SK-N-SH (cell line): ENCODE measurements around the gene RALY. TPM values are rescaled to one million over a fixed set of nuclear protein-coding genes. Genes with fewer than 3 reads are reported as not detected.

Experiments
- CTCF ChIA-PET: fragments of 300-600, 350-600 bp; formaldehyde crosslinking; extraction: SDS; loops from one replicate; lab custom pipeline; 2021; lab: Yijun Ruan, JAX
- POLR2A ChIA-PET: fragments of 350-600 bp; sonication (Branson Sonifier 250); formaldehyde crosslinking; extraction: SDS; loops from one replicate; lab custom pipeline; 2020; ENCODE audit warnings: antibody characterized with exemption, inconsistent platforms; lab: Yijun Ruan, JAX
- DNase-seq: peaks from one replicate; pipeline ENCODE4 v3.0.0; 2012
- H2AFZ ChIP-seq: fragments of 200-600 bp; sonication (generic); 2 replicates; pipeline ENCODE4 v1.8.1; 2016; ENCODE audit warnings: antibody characterized with exemption, mild to moderate bottlenecking, low read depth
- H3F3A ChIP-seq: fragments of 200-600 bp; sonication (generic); replicated peaks from 2 replicates; pipeline ENCODE3; 2016; ENCODE audit warnings: antibody characterized with exemption, mild to moderate bottlenecking; ENCODE audit not compliant: insufficient read depth
- H3K27ac ChIP-seq, 2 experiments: fragments of 200-500 bp in 1 of 2; fragments of 200-600 bp in 1 of 2; sonication (Bioruptor generic) in 1 of 2; sonication (generic), shearing (Covaris generic) in 1 of 2; 2 replicates each; pipeline versions ENCODE4 v1.5.1 to v1.6.1; 2014 to 2016; ENCODE audit warnings: low read depth in 2 of 2, inconsistent platforms in 1 of 2, low read length in 1 of 2, mild to moderate bottlenecking in 1 of 2, mixed read lengths in 1 of 2
- H3K27me3 ChIP-seq: fragments of 200-600 bp; sonication (generic), shearing (Covaris generic); 2 replicates; pipeline ENCODE4 v1.6.1; 2016; ENCODE audit warnings: mixed run types; ENCODE audit not compliant: insufficient read depth
- H3K36me3 ChIP-seq, 2 experiments: fragments of 200-500 bp in 1 of 2; fragments of 200-600 bp in 1 of 2; sonication (Bioruptor generic) in 1 of 2; sonication (generic) in 1 of 2; replicated peaks in 1 of 2; 2 replicates each; pipeline versions ENCODE3 to v1.5.1; 2014 to 2016; ENCODE audit warnings: low read length in 1 of 2, mild to moderate bottlenecking in 1 of 2; ENCODE audit not compliant: insufficient read depth in 2 of 2, control insufficient read depth in 1 of 2
- H3K4me1 ChIP-seq, 2 experiments: fragments of 200-500 bp in 1 of 2; fragments of 200-600 bp in 1 of 2; sonication (Bioruptor generic) in 1 of 2; sonication (generic), shearing (Covaris generic) in 1 of 2; 2 replicates each; pipeline versions ENCODE4 v1.5.1 to v1.6.1; 2014 to 2016; ENCODE audit warnings: low read depth in 1 of 2, low read length in 1 of 2, mixed run types in 1 of 2; ENCODE audit not compliant: insufficient read depth in 2 of 2, control insufficient read depth in 1 of 2
- H3K4me2 ChIP-seq: fragments of 200-600 bp; sonication (generic), shearing (Covaris generic); 2 replicates; pipeline ENCODE4 v1.6.1; 2017; ENCODE audit warnings: mixed run types
- H3K4me3 ChIP-seq, 2 experiments: fragments of 200-500 bp in 1 of 2; fragments of 200-600 bp in 1 of 2; sonication (Bioruptor generic) in 1 of 2; sonication (generic), shearing (Covaris generic) in 1 of 2; 2 replicates each; pipeline versions ENCODE4 v1.5.1 to v1.8.1; 2014 to 2016; ENCODE audit warnings: low read depth in 2 of 2, inconsistent platforms in 1 of 2, low read length in 1 of 2, mild to moderate bottlenecking in 1 of 2, mixed read lengths in 1 of 2, moderate library complexity in 1 of 2
- H3K79me2 ChIP-seq: fragments of 200-600 bp; sonication (generic); 2 replicates; pipeline ENCODE4 v1.8.1; 2017; ENCODE audit warnings: mild to moderate bottlenecking; ENCODE audit not compliant: insufficient read depth
- H3K9ac ChIP-seq: fragments of 200-600 bp; sonication (generic); 2 replicates; pipeline ENCODE4 v1.6.1; 2017; ENCODE audit warnings: mixed run types
- H3K9me2 ChIP-seq: fragments of 200-600 bp; sonication (generic); 2 replicates; pipeline ENCODE4 v1.6.1; 2017; ENCODE audit warnings: mixed run types
- H3K9me3 ChIP-seq: fragments of 200-600 bp; sonication (generic); 2 replicates; pipeline ENCODE4 v1.6.1; 2017; ENCODE audit warnings: mixed run types, mild to moderate bottlenecking, moderate library complexity
- H4K20me1 ChIP-seq: fragments of 200-600 bp; sonication (generic); 2 replicates; pipeline ENCODE4 v1.6.1; 2017; ENCODE audit warnings: mild to moderate bottlenecking, mixed run types; ENCODE audit not compliant: insufficient read depth
- ELF1 ChIP-seq: IDR thresholded peaks from 2 replicates; pipeline ENCODE4 v1.4.0; 2012
- EP300 ChIP-seq, 2 experiments: IDR thresholded peaks; 2 replicates each; pipeline versions ENCODE4 v1.4.0 to v1.6.1; 2012; ENCODE audit warnings: borderline replicate concordance in 1 of 2, low read depth in 1 of 2, low read length in 1 of 2
- FOSL2 ChIP-seq: IDR thresholded peaks from 2 replicates; pipeline ENCODE4 v1.4.0; 2012; ENCODE audit warnings: low read depth, mild to moderate bottlenecking, moderate library complexity, borderline replicate concordance
- JUND ChIP-seq: IDR thresholded peaks from 2 replicates; pipeline ENCODE4 v1.4.0; 2012
- NFIC ChIP-seq: IDR thresholded peaks from 2 replicates; pipeline ENCODE4 v1.4.0; 2012; ENCODE audit warnings: borderline replicate concordance
- POLR2AphosphoS5 ChIP-seq: IDR thresholded peaks from 2 replicates; pipeline ENCODE4 v1.6.1; 2012; ENCODE audit warnings: low read depth, low read length
- RCOR1 ChIP-seq: fragments of 150-350 bp; IDR thresholded peaks from 2 replicates; pipeline ENCODE4 v1.6.1; 2017; ENCODE audit warnings: antibody characterized with exemption, low read length
- RXRA ChIP-seq: IDR thresholded peaks from 2 replicates; pipeline ENCODE4 v1.4.0; 2012; ENCODE audit warnings: low read depth, mild to moderate bottlenecking, borderline replicate concordance
- SIN3A ChIP-seq: IDR thresholded peaks from 2 replicates; pipeline ENCODE4 v1.6.1; 2012; ENCODE audit warnings: low read depth, mild to moderate bottlenecking, low read length, moderate library complexity, borderline replicate concordance
- SMC3 ChIP-seq: IDR thresholded peaks from 2 replicates; pipeline ENCODE4 v1.6.1; 2012; ENCODE audit warnings: low read depth, low read length, improper control_type of control experiment
- TCF12 ChIP-seq: IDR thresholded peaks from 2 replicates; pipeline ENCODE4 v1.4.0; 2012
- TEAD4 ChIP-seq: IDR thresholded peaks from 2 replicates; pipeline ENCODE4 v1.4.0; 2012; ENCODE audit warnings: mild to moderate bottlenecking, borderline replicate concordance; ENCODE audit not compliant: insufficient read depth
- YY1 ChIP-seq: IDR thresholded peaks from 2 replicates; pipeline ENCODE4 v1.4.0; 2012; ENCODE audit warnings: low read depth, mild to moderate bottlenecking
- WGBS: methylation state at CpG from one replicate; pipeline ENCODE4 v1.1.6; 2017; ENCODE audit warnings: low lambda C conversion rate; 5-methylcytosine and 5-hydroxymethylcytosine counted together
- polyA plus RNA-seq, 3 experiments: library from polyadenylated mRNA; depleted of rRNA; stranded (reverse); fragments of >200 nt; gene quantifications; 2 replicates each; pipeline ENCODE4 v1.2.3, GENCODE V29; 2012
- TF ChIP-seq, protein P1 (sequence below): IDR thresholded peaks from 2 replicates; pipeline ENCODE4; 2012
- TF ChIP-seq, protein P2 (sequence below): IDR thresholded peaks from 2 replicates; pipeline ENCODE4 v1.6.1; 2012; ENCODE audit warnings: mild to moderate bottlenecking, low read depth, low read length, moderate library complexity
- TF ChIP-seq, protein P3 (sequence below): IDR thresholded peaks from 2 replicates; pipeline ENCODE4 v1.4.0; 2012; ENCODE audit warnings: low read depth
- TF ChIP-seq, protein P4 (sequence below): fragments of 150-350 bp; IDR thresholded peaks from 2 replicates; pipeline ENCODE4 v1.6.1; 2016; ENCODE audit warnings: mild to moderate bottlenecking, low read depth, low read length

RALY gene
- polyA plus RNA-seq, 1 of the 3 experiments (the other 2 are of a cell fraction) = 130 TPM

DNA sequence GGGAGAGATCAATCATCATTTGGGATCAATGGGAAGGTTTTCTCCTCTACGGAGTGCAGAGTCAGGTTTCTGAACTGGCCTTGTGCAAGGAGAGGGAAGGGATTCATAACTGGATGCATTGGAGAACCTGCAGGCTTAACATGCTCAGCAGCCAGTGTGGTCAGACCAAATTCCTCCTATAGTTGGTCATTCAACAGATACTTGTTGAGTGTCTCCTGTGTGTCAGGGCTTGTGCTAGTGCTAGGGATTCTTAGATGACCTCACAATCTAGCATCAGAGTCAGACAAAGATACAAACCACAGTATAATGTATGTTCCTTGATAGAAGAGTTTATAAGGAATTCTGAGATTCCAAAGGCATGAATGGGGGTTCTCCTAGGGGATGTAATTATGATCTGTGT, 23.9 kb downstream of the RALY start:
- WGBS = 72% methylated on average over 1 of the region's 1 CpG
- Histone ChIP-seq H3K4me1 (peaks cover 26 to 39% of the 10 kb centered on the region in 2 experiments), H3K9me3 (no peaks in the 10 kb centered on the region), H3K9me2 (no peaks in the 10 kb centered on the region), H3F3A (peaks cover 22% of the 10 kb centered on the region), H3K4me2 (peak overlapping the region; percentile 57), H3K9ac (no peak overlapping the region), H4K20me1 (peaks cover 95% of the 10 kb centered on the region)
- ChIA-PET POLR2A (interaction anchor here (0.6 kb wide), 1 partner anchor 10 kb away, joined by 5 read pairs; no protein-coding TSS in a partner anchor), CTCF (interaction anchor here (1.8 to 3.4 kb wide), 2 partner anchors 52 to 155 kb away, joined by 6 to 11 read pairs; no protein-coding TSS in a partner anchor)
- DNase-seq = no peak
- peak; percentile 56; the same call in 1 of the 2 replicates for TF ChIP-seq TEAD4
- TF ChIP-seq, protein P1, sequence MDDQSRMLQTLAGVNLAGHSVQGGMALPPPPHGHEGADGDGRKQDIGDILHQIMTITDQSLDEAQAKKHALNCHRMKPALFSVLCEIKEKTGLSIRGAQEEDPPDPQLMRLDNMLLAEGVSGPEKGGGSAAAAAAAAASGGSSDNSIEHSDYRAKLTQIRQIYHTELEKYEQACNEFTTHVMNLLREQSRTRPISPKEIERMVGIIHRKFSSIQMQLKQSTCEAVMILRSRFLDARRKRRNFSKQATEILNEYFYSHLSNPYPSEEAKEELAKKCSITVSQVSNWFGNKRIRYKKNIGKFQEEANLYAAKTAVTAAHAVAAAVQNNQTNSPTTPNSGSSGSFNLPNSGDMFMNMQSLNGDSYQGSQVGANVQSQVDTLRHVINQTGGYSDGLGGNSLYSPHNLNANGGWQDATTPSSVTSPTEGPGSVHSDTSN = peak; percentile 40; the same call in 1 of the 2 replicates
- TF ChIP-seq, protein P2, sequence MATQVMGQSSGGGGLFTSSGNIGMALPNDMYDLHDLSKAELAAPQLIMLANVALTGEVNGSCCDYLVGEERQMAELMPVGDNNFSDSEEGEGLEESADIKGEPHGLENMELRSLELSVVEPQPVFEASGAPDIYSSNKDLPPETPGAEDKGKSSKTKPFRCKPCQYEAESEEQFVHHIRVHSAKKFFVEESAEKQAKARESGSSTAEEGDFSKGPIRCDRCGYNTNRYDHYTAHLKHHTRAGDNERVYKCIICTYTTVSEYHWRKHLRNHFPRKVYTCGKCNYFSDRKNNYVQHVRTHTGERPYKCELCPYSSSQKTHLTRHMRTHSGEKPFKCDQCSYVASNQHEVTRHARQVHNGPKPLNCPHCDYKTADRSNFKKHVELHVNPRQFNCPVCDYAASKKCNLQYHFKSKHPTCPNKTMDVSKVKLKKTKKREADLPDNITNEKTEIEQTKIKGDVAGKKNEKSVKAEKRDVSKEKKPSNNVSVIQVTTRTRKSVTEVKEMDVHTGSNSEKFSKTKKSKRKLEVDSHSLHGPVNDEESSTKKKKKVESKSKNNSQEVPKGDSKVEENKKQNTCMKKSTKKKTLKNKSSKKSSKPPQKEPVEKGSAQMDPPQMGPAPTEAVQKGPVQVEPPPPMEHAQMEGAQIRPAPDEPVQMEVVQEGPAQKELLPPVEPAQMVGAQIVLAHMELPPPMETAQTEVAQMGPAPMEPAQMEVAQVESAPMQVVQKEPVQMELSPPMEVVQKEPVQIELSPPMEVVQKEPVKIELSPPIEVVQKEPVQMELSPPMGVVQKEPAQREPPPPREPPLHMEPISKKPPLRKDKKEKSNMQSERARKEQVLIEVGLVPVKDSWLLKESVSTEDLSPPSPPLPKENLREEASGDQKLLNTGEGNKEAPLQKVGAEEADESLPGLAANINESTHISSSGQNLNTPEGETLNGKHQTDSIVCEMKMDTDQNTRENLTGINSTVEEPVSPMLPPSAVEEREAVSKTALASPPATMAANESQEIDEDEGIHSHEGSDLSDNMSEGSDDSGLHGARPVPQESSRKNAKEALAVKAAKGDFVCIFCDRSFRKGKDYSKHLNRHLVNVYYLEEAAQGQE = no peak
- no peak for TF ChIP-seq ELF1
- TF ChIP-seq NFIC = peak; percentile 37; the same call in 1 of the 2 replicates
- TF ChIP-seq EP300 (IDR thresholded peaks at IDR 0.05; ENCODE audit: borderline replicate concordance in 1 of 2, low read depth in 1 of 2, low read length in 1 of 2) = peak in 1 of 2 experiments; percentile 42; a peak in 1 of 4 replicates
- TF ChIP-seq JUND = peak; percentile 67
- TF ChIP-seq, protein P3, sequence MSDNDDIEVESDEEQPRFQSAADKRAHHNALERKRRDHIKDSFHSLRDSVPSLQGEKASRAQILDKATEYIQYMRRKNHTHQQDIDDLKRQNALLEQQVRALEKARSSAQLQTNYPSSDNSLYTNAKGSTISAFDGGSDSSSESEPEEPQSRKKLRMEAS = peak; percentile 29; the same call in 1 of the 2 replicates
- TF ChIP-seq SIN3A = no peak
- TF ChIP-seq POLR2AphosphoS5 = peak; percentile 43; the same call in 1 of the 2 replicates
- TF ChIP-seq TCF12 = peak; percentile 78
- TF ChIP-seq RCOR1 = no peak
- peak; percentile 68 for TF ChIP-seq FOSL2
- no peak for TF ChIP-seq SMC3
- TF ChIP-seq YY1 = no peak
- TF ChIP-seq RXRA = peak; percentile 44; the same call in 1 of the 2 replicates
- TF ChIP-seq, protein P4, sequence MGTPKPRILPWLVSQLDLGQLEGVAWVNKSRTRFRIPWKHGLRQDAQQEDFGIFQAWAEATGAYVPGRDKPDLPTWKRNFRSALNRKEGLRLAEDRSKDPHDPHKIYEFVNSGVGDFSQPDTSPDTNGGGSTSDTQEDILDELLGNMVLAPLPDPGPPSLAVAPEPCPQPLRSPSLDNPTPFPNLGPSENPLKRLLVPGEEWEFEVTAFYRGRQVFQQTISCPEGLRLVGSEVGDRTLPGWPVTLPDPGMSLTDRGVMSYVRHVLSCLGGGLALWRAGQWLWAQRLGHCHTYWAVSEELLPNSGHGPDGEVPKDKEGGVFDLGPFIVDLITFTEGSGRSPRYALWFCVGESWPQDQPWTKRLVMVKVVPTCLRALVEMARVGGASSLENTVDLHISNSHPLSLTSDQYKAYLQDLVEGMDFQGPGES = no peak
- TF ChIP-seq, all 33 proteins: peak for 10
- Histone ChIP-seq H2AFZ (no peak overlapping the region), H3K27me3 (no peaks in the 10 kb centered on the region), H3K4me3 (no peak overlapping the region), H3K27ac (peak overlapping the region in 1 of 2 experiments; percentile 66; a peak in 2 of 4 replicates), H3K79me2 (peaks cover 98% of the 10 kb centered on the region), H3K36me3 (no peaks in the 10 kb centered on the region)
